NCI-H187 treated with DMSO at 0.1 percent for 48 hours (cell line): ENCODE measurements around the gene DDO.
"Not testable (repeated sequence)": the region's sequence is repeated elsewhere in the genome, so short reads cannot be mapped to it uniquely, and the experiment has no call there.

ENCODE experiments used
- DNase-seq: peaks from one replicate; lab custom pipeline; 2025; lab: John Stamatoyannopoulos, UW

The DDO gene

DNA sequence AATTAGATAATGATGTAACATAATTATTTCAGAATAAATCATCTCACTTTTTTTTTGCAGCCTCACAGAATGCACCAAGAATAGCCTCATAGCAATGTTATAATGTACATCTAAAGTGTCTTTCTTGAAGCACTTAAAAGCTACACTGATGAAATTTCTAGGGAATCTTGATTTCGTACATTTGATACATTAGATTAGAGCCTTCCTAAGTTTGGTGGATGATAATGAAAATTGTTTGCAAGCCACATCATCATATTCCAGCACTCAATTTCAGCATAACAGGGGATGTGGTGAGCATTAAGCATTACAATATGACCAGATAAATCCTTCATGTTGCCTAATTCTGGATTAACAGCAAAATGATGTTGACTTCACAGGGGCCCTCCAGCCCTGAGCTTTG, 47.5 kb downstream of the DDO start:
- no peak for DNase-seq

DNA sequence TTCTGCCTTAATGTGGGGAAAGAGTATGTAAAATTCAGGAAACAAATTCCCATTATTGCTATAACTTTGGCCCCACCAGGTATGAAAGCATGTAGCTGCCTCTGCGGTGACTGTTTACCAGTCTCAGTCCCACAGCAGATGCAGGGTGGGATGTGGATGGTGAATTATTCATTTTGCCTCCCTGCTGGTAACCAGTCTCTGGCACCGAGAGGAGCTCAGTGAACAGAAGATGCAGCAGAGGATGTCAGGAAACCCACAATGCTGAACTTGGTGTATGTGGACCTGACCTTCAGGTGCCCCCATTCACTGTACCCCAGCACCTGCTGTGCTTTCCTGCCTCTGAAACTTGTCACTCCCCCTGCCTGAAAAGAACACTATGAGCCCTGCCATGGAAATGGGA, 48.4 kb downstream of the DDO start:
- no peak for DNase-seq

DNA sequence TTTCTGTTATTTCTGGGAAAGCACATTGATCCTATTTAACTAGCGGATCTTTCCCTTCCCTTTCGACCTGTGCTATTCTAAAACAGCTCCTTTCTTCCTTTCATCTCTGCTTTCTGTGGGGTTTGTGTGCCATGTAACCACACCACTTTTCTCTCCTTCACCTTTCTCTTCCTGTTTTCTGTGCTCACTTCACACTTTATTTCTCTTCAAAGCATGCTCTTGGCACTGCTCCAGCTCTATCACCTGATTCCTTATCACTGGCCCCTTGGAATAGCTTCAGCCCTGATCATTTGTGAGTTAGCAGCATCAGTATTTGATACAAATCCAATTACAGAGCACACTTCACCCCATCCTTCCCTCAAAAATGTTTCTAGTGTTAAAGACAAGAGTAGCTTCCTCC, 49.1 kb downstream of the DDO start:
- DNase-seq, result no peak

DNA sequence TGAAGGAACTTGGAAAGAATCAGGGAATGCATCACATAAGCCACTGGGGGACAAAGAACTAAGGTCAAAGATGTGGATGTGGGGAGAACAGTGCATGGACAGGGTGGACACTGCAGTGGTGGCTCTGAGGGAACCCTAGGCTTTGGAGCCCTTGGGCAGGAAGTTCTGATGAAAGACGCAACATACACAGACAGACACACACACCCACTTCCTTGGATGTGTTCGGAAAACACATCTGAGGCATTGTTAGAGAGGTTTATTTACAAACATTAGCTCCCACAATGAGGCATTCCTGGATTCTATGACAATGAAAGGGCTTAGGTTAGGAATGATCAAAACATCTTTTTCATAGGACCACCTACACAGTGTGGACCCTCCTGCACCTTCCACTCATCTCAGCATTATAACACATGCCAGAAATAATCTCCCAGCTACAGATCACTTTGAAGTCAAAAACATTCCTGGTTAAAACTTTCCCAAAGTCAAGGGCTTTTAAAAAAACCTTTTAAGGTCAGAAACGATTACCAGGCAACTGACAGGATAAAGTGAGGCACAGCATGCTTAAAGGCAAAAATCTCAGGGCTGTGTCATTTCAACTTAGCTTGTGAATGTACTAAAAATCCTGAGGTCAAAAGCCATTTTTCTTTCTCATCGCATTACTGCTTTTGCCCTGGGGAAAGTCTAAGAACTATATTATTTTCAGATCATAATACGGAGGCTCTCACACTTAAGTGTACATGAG, 50.8 kb downstream of the DDO start:
- DNase-seq, result no peak

DNA sequence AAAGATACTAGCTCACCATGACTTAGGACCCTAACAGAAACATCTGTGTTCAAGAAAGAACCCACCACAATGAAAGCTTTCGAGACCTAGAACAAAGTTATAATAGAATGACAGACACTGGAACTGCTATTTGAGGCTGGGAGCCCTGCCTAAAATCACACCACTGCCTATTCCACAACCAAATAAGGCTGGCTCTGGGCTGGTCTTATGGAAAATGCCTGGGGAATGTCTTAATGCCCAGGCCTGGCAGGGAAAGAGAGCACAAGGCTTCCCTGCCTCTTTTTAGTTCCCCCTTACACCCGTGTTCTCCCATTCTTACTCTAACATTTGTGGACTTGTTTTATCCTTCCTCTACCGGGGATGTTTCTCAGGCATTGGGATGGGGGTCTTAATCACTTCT, 51.6 kb downstream of the DDO start:
- no peak for DNase-seq

DNA sequence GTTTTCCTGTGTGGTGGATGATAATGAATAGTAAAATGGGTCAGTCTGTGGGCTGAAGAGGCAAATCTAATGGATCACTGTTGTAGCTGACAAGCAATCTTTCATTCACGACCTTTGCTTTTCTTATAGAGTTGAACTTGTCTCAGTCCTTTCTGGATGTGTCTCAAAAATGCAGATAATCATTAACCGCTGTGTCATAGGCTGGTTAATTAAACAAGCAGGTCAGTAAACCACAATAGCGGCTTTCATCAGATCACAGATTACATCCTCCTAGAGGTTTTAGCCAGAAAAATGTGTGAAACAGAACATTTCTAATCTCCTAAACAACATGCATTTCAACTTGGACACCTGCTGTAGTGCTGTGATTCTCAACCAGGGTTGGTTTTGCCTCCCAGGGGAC, 54.7 kb downstream of the DDO start:
- DNase-seq, result no peak

DNA sequence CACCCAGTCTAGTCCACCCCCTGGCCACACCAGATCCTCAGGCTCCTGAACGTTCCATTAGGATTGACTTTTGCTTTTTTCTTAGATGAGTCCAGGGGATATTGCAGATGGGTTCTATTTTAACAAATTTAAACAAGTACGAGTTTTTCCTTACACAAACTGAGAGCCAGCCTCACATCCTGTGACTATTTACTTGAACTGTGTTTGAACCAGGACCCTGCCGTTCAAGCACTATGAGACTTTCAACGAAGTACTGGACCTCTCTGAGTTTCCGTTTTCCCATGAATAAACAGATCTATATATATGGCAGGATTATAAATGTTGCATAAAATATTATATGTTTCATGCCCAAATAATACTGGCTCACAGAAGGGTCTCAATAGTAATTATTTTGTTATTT, 55.8 kb downstream of the DDO start:
- DNase-seq, result no peak

DNA sequence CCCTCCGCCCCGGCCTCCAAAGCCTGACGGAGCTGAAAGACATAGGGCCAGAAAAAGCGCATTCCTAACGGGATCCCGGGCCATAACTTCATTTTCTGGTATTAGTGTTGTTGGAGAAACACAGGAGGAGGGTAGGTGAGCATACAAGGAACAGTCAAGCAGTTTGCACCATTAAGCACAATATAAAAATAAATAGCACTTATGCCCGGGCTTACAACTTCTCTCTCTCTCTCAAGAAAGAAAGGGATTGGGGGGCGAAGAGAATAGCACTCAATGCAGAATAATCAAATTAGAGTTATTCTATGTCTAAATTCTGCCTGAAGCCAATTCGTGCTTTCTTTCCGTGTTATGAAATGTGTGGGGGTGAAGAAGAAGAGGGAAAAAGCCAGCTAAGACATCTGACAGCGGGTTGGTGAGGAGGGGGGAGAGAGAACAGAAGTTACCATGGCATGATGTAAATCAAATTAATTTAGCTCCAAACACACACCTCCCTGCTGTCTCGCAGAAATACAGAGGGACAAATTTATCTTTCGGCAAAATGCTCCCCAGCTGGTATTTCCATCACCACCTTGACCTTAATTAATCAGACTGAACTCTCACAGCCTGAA, 56.7 kb downstream of the DDO start:
- no peak for DNase-seq

DNA sequence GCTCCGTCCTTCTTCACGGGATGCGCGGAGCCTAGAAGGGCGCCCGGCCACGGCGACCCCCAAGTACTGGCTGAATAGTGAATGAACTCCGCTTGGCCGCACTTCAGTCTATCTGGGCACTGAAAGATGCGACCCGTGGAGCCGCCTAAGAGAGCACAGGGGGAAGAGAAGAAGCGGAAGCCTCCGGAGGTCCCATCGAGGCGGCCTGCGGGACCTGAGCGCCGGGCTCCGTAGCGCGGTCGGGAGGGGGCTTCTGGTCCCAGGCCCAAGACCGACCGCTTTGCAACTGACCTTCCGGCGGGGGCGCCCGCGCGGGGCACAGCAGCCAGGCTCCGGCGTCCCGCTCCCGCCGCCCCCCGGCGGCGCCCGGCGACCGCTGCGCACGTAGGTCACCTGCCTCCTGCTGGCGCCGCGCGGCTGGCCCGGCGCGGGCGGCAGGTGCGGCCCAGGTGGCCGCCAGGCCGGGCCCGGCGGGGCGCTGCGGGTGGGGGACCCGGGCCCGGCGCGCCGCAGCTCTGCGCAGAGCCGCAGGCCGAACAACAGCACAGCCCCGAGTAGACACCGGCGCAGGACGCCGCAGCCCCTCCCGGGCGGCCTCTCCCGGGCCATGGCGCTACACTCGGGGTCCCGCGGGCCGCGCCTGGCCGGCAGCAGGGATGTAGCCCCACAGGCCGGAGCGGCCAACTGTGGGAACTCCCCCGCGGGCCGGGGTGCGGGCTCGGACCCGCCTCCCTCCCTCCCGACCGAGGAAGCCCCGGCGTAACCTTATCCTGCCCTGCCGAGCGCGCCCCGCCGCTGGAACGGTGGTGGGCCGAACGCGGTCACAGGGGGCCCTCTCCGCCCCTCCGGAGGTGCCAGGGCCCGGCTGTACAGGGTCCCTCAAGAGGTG, 57.5 kb downstream of the DDO start, which contains the start of gene METTL24:
TSS of gene METTL24 (minus strand) at position 686 of the 889 bp plus-strand sequence. CDS start at position 609, 77 bp downstream.
- DNase-seq, result no peak

DNA sequence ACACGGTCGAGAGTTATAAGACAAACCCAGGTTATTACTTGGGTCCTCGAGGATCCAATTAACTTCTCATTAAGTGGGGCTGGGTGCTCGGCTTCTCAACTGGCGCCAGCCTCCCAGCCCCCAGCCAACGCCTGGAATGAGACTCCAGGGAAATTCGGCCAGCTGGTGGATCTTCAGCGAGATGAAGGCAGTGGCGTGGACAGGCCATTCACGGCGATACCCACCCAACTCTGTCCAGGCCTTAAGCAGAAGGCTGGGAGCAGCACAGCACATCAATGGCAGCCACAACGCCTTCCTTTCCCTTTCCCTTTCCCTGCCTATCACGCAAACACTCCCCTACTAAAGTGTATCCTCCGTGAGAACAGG, 58.1 kb downstream of the DDO start:
- DNase-seq, result no peak

DNA sequence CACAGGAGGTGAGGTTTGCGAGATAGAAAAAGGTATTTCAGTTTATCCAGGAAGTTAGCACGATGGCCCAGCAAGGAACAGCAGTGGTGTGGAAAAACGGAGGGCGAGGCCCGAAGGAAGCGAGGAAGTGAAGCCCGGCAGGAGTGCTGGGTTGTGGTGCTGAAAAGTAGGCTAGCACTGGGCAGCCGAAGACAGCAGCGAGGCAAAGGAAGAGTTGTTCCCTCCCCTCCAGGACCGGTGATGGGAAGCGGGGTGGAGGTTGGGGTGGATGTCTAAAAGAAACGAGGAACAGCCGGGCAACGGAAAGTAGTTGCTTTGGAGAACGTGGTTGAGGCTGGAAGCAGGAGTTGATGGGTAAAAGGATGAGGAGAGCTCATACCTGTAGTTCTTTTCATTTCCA, 58.6 kb downstream of the DDO start:
- no peak for DNase-seq

DNA sequence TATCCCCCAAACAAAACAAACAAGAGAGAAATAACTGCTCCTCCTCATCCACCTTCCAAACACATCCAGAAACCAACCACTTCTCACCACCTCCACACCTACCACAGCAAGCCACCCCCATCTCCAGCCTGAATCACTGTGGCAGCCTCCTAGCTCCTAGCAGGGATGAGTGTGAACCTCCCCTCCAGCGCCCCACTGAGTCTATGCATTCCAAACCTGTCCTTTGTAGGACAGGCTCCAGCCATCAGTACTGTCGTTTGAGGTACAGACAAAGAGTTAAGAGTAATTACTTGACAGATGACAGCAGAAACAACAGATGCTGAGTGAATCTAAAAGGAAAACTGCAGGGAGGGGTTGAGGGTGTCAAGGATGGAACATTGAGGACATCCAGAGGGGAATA, 59.6 kb downstream of the DDO start:
- DNase-seq, result no peak

DNA sequence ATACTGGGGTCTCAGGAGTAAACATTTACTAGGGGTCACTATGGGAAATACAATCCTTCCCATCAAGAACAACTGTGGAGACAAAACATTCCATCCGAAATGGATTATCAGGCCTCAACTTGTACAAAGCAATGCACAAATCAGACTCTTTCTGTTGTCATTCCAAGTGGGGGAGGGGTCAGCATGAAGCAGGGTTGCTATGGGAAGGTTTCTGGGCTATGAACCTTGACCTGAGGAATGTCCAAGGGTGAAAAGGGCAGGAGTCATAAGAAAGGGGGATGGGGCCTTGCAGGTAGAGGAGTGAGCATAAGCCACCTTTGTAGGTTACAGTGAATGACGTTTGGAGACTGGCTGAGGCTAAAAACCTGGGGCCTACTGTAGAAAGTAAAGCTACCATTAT, 60.4 kb downstream of the DDO start:
- no peak for DNase-seq

DNA sequence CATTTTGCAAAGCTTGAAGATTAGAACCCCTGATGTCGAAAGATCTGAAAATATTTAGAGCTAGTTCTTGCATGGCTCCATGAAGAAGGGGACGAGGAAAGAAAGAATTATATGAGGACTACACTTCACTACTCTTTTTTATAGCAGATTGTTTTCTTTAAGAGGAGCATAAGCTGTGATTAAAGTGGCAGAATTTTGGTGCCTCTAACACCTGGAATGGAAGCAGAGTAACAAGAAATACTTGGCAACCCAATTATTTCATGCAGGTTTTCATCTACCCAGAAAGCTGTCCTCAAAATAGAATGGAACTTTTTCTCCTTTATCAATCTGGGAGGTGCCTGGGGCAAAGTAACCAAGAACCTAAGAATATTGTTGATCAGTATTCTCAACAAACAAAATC, 61.2 kb downstream of the DDO start:
- DNase-seq, result no peak

DNA sequence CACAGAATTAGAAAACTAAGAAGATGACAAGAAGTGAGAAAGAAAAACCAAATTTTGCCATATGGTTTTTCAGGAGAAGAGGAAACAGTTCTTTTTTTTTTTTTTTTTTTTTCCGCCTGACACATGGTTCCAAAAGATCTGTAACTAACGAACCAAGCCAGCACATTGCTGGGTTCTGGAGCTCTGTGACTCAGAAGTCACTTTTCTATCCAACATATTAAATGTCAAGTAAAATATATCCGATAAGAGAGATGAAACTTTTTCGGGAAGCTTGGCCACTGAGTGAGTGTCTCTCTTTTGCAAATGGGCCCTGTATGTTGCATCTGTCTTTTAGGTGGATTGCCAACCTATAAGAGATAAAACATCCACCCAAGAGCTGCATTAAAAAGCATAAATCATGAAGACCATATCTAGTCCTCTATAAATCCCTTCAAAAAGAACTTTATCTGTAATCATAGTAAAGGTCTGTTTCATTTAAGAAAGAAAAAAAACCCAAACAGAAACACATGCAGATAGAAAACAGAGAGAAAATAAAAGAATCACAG, 61.8 kb downstream of the DDO start:
- DNase-seq, result no peak

DNA sequence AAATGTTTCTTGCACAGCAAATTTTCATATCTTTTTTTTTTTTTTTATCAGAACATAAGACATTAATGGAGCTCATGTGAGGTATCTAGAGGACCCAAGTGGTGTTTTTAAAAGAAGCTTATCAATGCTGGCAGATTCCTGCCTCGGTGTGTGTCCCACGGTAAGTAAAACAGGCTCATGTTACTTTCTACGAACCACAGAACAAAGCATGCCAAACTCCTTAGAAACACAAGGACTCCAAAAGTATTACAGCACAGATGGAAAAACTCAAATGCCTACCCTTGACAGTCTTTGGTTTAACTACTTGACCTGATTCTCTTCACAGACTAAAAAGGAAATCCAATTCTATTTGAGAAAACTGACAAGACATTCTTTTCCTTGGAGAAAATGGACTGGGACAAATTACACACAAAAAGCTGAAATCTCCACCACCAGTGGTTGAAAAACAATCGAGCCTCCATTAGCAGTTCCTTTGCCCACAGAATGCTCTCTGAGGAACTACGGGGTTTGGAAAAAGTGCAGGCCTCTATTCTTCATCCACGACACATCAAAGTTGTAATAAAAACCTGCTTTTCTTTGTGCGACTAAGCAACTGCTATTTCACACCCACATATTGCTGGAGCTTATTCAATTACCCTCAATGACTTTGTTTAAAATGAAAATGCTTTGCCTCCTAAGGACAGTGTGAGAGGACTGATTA, 62.7 kb downstream of the DDO start:
- DNase-seq, result no peak

DNA sequence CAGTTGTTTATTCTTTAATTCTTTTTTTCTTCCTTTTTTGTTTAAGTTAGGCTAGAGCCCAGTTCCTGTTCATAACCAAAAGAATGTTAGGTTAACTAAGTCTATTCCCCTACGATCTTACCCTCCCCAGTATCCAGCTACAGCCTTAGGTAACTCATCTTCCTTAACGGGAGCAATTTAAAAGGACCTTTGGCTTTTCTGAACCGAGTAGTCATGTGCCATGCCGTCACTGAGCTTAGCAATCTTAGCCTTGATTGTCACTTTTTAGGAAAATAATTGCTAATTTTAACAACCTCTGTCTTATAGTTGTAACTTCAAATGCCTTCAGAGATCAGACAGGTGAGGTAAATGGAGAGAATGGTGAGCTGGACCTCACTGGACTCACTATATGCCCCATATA, 63.4 kb downstream of the DDO start:
- no peak for DNase-seq

DNA sequence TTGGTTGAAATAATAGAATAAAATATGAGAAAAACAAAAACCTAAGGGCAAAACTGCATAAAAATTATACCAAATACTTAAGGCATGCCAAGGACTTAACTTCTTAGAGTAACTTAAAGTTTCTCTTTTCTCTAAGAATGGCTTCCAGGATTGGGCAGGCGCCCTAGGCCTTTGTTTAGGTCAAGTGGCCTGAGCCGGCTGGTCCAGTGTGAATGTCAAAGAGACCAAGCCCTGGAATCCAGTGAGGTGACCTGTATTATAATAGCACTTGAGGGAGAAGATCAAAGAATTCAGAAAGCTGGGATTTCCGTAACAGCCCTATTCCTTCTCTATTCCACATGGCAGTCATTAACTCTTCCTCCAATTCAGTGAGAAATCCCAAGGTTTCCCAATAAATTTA, 63.8 kb downstream of the DDO start:
- no peak for DNase-seq

DNA sequence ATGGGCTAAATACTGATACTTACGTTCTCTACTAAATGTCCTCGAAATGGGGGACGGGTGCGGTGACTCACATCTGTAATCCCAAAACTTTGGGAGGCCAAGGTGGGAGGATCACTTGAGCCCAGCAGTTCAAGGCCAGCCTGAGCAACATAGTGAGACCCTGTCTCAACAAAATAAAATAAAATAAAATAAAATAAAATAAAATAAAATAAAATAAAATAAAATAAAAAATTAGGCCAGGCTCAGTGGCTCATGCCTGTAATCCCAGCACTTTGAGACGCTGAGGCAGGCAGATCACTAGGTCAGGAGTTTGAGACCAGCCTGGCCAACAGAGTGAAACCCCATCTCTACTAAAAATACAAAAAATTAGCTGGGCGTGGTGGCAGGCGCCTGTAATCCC, 64.8 kb downstream of the DDO start:
- DNase-seq, result not testable (repeated sequence)

DNA sequence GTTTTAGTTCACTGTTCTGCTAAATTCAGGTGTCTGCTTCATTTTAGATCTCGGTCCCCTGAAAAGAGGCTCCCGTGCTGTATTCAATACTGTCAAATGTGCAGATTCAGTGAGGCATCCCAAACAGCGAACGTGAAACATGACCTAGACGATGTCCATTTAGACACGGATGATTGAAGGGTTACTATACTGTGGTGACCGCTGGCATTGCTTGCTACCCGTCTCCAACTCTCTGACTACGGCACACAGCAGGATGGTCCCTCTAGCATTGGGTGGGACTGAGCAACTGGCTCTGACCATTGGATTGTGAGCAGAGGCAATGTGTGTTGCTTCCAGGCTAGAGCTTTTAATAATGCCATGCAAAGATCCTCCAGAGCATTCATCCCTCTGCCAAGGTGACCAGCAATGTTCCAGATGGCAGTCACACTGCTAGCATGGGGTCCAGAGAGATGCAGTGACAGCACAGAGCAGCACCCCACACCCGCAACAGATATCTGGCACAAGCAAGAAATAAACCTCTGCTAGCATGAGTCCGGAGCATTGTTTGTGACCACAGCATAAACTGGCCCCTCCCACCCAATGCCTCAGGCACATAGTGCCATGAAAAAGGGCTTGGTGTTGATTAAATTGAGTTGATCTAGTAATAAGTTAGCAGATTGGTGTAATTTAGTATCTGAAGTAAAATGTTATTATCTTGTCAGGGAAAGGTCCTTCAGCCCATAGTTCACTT, 66.2 kb downstream of the DDO start:
- no peak for DNase-seq

DNA sequence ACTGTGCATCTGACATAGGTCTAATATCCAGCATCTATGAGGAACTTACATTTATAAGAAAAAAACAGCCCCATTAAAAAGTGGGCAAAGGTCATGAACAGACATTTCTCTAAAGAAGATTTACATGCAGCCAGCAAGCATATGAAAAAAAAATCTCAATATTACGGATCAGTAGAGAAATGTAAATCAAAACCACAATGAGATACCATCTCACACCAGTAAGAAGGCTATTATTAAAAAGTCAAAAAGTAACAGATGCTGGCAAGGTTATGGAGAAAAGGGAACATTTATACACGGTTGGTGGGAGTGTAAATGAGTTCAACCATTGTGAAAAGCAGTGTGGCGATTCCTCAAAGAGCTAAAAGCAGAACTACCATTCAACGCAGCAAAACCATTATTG, 70.3 kb downstream of the DDO start:
- DNase-seq, result no peak
